CD4-positive, alpha-beta T cell treated with Interleukin-4 for 1 hour (primary cell): ENCODE data around the gene MRPL52.
"Not testable (repeated sequence)": the region's sequence is repeated elsewhere in the genome, so short reads cannot be mapped to it uniquely, and the experiment has no call there.

Source experiments
- DNase-seq, 2 donors: peaks; one replicate each; pipeline ENCODE4 v3.0.0-alpha.2; 2020 to 2022

Gene MRPL52

GRCh38 chr14:22812744-22813143, 16.9 kb upstream of the MRPL52 start:
- no peak for DNase-seq

GRCh38 chr14:22813145-22813544, 16.5 kb upstream of the MRPL52 start:
- DNase-seq: no peak

GRCh38 chr14:22814373-22814772, 15.3 kb upstream of the MRPL52 start:
- no peak for DNase-seq

GRCh38 chr14:22814941-22815713, 14.6 kb upstream of the MRPL52 start, which contains the start of gene SLC7A7:
TSS of gene SLC7A7 (minus strand) at chr14:22815435. CDS start at chr14:22813398, 2,037 bp downstream.
- no peak for DNase-seq

GRCh38 chr14:22819151-22819988, 10.3 kb upstream of the MRPL52 start:
- DNase-seq: no peak

GRCh38 chr14:22820731-22821130, 9.0 kb upstream of the MRPL52 start:
- no peak for DNase-seq

GRCh38 chr14:22821193-22822015, 8.3 kb upstream of the MRPL52 start:
- DNase-seq: no peak

GRCh38 chr14:22822016-22822570, 7.6 kb upstream of the MRPL52 start:
- DNase-seq: no peak

GRCh38 chr14:22822571-22823098, 7.1 kb upstream of the MRPL52 start:
- DNase-seq: peak; percentile 74 to 75

- DNase-seq: no peak
These were observed 4.9 kb upstream of the MRPL52 start for GRCh38 chr14:22824711-22825359.

GRCh38 chr14:22829076-22829660, 519 bp upstream of the MRPL52 start:
- not testable (repeated sequence) for DNase-seq

GRCh38 chr14:22830443-22831010, 840 bp downstream of the MRPL52 start:
- no peak for DNase-seq

- no peak for DNase-seq
These were observed 5.8 kb downstream of the MRPL52 start for GRCh38 chr14:22835505-22835904.

GRCh38 chr14:22836301-22837113, 6.8 kb downstream of the MRPL52 start, which contains the start of gene MMP14:
TSS of gene MMP14 (plus strand) at chr14:22836585. CDS start at chr14:22836818, 233 bp downstream.
- no peak for DNase-seq

GRCh38 chr14:22837114-22837749, 7.5 kb downstream of the MRPL52 start:
- DNase-seq: no peak

GRCh38 chr14:22837750-22838538, 8.3 kb downstream of the MRPL52 start:
- DNase-seq: no peak

- DNase-seq: no peak
These were observed 8.9 kb downstream of the MRPL52 start for GRCh38 chr14:22838631-22839041.

- DNase-seq: no peak
These were observed 9.6 kb downstream of the MRPL52 start for GRCh38 chr14:22839159-22839779.
